GM18502 (cell line): ENCODE results near the gene MEIOSIN.
"Not testable (repeated sequence)": the region's sequence is repeated elsewhere in the genome, so short reads cannot be mapped to it uniquely, and the experiment has no call there.

Experiments
- ATAC-seq: cut with Tn5 transposase; IDR thresholded peaks from one replicate; pipeline ENCODE4 v1.9.1; 2021; ENCODE audit warnings: mild to moderate bottlenecking; ENCODE audit not compliant: unreplicated experiment, poor library complexity

The MEIOSIN gene

DNA sequence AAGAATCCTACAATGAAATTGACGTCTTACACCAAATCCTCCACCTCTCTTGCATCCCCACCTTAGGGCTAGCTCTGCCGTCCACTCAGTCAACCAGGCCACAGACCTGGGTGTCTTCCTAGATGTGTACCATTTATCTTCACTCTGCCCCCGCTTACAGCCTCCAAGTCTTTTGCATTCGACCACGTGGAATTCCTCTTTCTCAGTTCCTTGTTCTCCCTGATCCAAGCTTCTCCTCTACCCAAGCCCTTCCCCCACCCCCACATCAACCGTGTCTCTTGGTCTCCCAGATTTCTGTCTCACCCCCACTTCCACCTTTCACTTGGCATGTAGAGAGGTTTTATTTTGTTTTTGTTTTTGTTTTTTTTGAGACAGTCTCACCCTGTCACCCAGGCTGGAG lies 60.6 kb downstream of the MEIOSIN start:
- no peak for ATAC-seq

DNA sequence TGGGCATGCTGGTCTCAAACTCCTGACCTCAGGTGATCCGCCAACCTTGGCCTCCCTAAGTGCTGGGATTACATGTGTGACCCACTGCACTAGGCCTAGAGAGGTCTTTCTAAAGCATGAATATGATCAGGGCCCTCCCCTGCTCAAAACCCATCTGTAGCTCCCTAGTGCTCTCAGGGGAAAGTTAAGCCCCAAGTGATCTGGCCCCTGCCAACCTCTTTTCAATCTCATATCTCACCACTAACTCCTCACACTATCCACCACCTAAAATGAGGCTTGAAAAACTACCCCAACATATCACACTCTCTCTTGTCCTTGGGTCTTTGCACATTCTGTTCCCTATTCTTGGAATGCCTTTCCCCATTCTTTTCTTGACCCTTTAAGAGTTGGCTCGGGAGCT lies 61.4 kb downstream of the MEIOSIN start:
- ATAC-seq = no peak

DNA sequence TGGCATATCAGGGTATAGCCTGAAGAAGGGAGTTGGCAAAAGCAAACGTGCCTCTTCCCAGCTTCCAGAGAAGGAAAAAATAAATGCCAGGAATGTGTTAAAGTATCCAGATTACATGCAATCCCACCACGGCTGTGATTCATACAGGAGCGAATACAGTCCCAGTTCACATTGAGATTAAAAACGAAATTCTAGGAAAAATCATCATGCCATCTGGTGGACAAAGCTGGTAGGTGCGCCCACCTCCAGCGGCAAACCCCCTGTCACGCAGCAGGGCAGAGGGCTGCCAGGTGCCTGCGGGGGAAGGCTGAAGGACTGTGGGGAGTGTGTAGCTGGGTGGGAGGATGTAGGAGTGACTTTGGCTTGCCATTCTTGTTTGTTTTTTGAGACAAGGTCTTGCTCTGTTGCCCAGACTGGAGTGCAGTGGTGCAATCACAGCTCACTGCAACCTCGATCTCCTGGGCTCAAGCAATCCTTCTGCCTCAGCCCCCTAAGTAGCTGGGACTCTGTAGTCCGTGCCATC lies 65.8 kb downstream of the MEIOSIN start:
- ATAC-seq = no peak

DNA sequence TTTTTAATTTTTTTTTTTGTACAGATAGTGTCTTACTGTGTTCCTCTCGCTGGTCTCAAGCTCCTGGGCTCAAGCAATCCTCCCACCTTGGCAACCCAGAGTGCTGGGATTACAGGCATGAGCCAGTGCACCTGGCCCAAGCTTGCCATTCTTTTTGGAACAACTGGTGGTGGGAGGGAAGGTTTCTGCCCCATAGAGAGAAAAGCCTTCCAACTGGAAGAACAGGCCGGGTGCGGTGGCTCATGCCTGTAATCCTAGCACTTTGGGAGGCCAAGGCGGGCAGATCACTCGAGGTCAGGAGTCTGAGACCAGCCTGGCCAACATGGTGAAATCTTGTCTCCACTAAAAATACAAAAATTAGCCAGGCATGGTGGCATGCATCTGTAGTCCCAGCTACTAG lies 66.3 kb downstream of the MEIOSIN start:
- not testable (repeated sequence) for ATAC-seq

DNA sequence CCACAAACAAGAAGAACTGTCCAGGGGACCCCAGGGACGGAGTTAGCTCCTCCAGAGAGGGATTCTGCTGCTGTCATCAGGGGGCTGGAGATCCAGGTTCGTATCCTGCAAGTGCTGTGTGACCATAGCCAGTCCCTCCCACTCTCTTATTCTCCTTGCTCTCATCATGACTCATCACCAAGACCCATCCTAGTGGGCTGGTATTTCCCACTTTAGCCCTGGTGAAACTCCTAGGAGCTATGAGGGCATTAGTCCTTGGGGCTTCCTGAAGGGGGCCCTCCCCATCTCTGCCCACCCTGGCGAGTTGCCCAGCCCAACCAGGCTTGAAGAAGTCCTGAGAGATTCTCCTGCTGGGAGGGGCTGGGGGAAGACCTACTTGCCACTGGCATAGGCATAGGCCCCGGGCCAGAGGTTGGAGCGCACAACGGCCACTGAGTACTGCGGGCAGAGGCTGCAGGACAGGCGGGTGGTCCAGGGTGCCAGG lies 66.9 kb downstream of the MEIOSIN start:
- ATAC-seq = no peak

DNA sequence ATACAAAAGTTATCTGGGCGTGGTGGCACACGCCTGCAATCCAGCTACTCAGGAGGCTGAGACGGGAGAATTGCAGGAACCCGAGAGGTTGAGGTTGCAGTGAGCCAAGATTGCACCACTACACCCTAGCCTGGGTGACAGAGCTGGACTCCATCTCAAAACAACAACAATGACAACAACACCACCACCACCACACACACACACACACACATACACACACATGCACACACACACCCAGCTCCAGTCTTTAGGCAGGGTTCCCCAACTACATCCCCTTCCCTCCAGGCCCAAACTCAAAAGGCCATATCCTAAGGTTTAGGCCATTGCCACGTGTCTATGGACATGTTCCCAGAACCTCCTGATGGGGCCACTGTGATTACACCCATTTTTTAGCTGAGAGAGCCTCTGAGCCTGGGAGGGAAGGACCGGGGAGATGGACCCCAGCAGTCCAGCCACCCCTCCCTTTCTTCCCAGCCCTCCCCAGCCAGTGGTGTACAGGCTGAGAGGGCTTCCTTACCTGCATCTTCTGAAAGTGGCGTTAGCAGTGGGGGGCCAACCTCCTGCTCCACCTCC lies 68.5 kb downstream of the MEIOSIN start:
- ATAC-seq = no peak

DNA sequence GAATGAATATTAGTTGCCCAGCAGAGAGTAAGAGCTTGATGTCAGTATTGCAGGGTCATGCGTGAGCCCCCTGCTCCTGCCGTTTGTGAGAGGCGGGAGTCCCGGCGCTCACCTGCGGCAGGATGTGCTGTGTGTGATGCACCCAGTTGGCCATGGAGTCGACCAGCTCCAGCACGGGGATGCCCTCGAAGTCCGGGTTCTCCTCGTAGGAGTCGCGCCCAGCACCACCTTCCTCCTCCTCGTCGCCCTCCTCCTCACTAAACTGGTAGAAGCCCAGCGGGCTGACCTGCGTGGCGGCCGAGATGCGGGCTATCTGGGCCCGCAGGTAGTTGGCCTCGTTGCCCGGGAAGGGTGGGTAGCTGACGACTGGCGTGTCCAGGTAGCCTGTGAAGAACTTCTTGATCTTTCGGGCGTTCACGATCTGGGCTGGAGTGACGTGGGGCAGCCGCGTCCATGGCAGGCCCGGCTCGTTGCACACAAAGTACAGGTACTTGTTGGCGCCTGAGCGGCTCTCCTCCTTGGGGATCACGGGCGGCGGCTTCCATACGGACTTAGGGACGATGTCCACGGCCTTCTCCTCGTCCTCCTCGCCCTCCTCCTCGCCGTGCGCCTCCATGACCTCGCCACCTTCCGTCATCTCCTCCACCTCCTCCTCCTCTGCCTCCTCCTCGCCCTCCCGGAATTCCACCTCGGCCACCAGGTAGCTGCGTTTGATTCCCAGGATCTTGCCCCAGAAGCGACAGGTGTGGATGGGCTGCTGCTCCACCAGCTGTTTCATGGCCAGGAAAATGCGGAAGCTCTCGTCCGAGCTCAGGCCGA lies 71.1 kb downstream of the MEIOSIN start:
- ATAC-seq = no peak

DNA sequence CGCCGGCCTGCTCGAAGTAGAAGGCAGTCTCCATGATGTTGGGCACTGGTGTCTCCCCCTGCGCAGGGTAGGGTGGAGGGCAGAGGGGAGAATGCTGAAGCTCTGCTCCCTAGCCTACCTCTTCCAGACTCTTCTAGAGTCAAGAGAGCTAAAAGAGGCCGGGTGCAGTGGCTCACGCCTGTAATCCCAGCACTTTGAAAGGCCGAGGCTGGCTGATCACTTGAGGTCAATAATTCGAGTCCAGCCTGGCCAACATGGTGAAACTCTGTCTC lies 71.7 kb downstream of the MEIOSIN start:
- ATAC-seq = no peak

DNA sequence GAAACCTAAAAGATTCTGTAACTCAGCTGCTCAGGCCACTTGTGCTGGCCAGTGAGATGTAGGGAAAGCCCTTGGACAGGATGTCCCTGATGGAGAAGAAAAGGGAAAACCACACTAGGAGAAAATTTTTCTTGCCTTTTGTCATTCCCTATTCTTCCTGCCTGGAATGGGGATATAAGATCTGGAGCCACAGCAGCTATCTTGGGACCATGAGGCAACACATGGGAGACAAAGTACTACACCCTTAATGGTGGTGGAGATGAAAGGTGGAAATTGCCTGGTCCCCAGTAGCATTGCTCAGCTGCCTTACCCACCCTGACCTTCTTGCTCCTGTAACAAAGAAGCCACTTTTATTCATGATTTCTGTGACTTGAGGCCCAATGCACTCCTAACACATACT lies 72.5 kb downstream of the MEIOSIN start:
- ATAC-seq = no peak

DNA sequence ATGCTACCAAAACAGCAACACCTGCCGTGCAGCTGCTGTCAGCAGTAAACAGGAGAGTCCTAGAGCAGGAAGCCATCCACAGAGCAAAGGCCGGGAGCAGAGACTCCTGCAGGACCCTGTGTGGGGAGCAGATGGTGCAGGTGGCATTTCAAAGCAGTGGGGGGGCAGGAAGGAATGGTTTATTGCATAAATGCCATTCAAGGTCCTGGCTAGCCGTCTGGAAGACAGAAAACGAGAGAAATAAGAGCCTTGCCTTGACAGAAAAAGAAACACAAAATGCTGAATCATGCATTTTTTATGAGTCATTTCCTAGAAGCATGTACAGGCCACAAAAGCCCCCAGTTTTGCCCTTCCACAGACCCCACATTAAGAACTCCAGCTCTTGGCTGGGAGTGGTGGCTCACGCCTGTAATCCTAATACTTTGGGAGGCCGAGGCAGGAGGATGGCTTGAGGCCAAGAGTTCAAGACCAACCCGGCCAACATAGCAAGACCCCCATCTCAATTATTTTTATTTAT lies 76.5 kb downstream of the MEIOSIN start:
- ATAC-seq = no peak

DNA sequence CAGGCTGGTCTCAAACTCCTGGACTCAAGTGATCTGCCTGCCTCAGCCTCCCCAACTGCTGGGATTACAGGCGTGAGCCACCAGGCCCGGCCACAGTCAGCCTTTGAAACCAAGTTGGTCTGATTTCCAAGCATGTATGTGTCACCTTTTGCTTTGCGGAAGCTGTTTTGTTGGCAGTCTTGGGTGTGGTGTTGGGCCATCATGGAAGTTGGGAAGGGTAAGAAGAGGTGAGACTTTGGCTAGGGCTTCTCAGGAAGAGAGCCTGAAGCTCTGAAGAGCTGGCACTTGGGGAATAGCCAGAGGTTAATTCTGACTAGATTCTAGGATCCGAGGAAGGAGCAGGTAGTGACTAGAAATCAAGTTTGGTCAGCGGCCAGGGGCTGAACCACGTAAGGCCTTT lies 79.1 kb downstream of the MEIOSIN start:
- ATAC-seq = no peak
